Measurements from ENCODE around the gene ZNF438.

Gene ZNF438

DNA sequence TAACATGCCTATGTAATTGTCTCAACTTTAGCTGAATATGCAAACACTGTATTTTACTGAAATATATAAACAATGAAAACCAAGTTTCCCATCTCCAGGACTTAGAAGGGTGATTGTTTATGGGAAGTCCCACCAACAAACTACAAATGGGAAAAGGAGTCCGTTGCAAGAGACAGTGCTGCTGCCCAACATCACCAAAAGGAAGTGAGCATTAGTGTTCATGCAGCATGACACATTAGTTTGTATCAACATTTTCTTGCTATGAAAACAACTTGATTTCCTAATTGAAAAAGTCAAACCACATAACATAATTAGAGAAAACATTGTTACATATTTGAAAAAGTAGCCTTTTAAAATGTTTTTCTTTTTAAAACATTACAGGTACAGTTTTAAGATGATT is 138.5 kb downstream of the ZNF438 start:
- H3K27me3 ChIP-seq (ENCODE audit: insufficient read depth, low read length), result no peaks in the 10 kb centered on the region
- no peaks in the 10 kb centered on the region for H3K4me1 ChIP-seq (ENCODE audit: insufficient read depth, low read length)
- H3K4me3 ChIP-seq (ENCODE audit: low read length), result no peak overlapping the region
- H3K9me3 ChIP-seq (ENCODE audit: low read length), result no peaks in the 10 kb centered on the region
- no peak overlapping the region for H2AFZ ChIP-seq (ENCODE audit: low read depth, low read length)
- no peaks in the 10 kb centered on the region for H3K36me3 ChIP-seq (ENCODE audit: insufficient read depth, low read length)

DNA sequence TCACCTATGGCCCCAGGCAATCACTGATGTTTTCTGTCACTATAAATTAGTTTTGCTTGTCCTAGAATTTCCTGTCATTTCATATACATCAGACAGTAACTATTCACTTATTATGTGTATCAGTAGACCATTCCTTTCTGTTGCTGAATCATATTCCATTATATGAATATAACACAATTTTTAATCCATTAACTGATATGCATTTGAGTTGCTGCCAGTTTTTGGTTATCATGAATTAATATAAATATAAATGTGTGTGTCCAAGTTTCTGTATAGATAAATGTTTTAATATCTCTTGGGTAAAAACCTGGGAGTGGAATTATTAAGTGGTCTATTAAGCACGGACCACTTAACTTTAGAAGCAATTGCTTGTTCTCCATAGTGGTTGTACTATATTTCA is 143.8 kb downstream of the ZNF438 start:
- Histone ChIP-seq H3K9me3 (ENCODE audit: low read length) (no peaks in the 10 kb centered on the region), H3K4me3 (ENCODE audit: low read length) (no peak overlapping the region), H2AFZ (ENCODE audit: low read depth, low read length) (no peak overlapping the region), H3K27me3 (ENCODE audit: insufficient read depth, low read length) (no peaks in the 10 kb centered on the region), H3K4me1 (ENCODE audit: insufficient read depth, low read length) (no peaks in the 10 kb centered on the region), H3K36me3 (ENCODE audit: insufficient read depth, low read length) (no peaks in the 10 kb centered on the region)

DNA sequence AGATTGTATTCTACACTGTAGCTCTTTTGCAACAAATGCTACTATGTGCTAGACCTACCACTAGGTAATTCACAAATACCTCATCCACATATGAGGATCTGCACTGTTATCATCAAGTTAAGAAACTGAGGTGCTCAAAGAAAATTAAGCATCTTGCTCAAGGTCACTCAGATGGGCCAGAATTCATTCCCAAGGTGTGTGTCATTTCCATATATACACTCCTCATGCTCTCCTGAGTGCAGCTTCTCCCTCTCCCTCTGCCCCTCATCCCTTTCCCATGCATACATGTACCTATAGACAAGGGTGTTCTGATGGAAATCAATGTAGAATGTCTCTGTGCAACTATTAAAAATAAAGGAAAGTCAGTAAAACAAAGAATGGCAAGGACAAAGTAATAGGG is 146.2 kb downstream of the ZNF438 start:
- Histone ChIP-seq H3K36me3 (ENCODE audit: insufficient read depth, low read length) (no peaks in the 10 kb centered on the region), H2AFZ (ENCODE audit: low read depth, low read length) (no peak overlapping the region), H3K4me3 (ENCODE audit: low read length) (no peak overlapping the region)

DNA sequence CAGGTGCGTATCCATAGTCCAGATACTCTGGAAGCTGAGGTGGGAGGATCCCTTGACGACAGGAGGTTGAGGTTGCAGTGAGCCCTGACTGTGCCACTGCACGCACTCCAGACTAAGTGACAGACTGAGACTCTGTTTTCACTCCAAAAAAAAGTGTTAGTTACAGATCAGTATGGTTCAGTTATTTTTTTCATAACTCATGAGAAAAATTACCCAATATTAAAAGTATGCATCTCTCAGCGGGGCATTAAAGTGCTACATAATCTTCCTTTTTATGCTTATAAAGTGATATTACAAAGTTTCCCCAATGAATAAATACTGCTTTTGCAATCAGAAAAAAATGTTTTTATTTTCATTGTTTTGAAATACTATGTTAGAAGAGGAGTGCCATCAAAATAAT is 147.9 kb downstream of the ZNF438 start:
- no peaks in the 10 kb centered on the region for H3K36me3 ChIP-seq (ENCODE audit: insufficient read depth, low read length)
- H3K27me3 ChIP-seq (ENCODE audit: insufficient read depth, low read length), result no peaks in the 10 kb centered on the region
- H3K4me3 ChIP-seq (ENCODE audit: low read length), result no peak overlapping the region
- H3K9me3 ChIP-seq (ENCODE audit: low read length), result no peaks in the 10 kb centered on the region
- H3K4me1 ChIP-seq (ENCODE audit: insufficient read depth, low read length), result no peaks in the 10 kb centered on the region
- H2AFZ ChIP-seq (ENCODE audit: low read depth, low read length), result no peak overlapping the region

More for the DNA sequence above, 146.2 kb downstream of the ZNF438 start:
- H3K27me3 ChIP-seq (ENCODE audit: insufficient read depth, low read length), result no peaks in the 10 kb centered on the region
- H3K9me3 ChIP-seq (ENCODE audit: low read length), result no peaks in the 10 kb centered on the region
- no peaks in the 10 kb centered on the region for H3K4me1 ChIP-seq (ENCODE audit: insufficient read depth, low read length)

DNA sequence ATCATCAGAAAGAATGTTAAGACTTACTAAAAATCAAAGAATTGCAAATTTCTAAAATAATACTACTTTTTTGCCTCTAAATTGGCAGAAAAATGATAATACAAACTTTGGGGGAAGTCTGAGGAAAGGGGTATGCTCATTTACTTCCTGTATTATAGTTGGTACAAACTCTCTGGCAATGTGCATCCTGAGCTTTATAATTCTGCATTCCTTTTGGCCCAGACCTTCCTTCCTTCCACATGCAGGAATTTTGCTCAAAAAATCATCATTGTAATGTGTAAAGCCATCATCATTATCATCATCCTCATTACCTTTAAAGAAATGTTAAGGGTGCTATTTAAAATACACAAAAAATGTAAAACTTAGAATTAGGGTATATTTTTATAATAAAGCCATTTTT is 148.5 kb downstream of the ZNF438 start:
- Histone ChIP-seq H3K27me3 (ENCODE audit: insufficient read depth, low read length) (no peaks in the 10 kb centered on the region), H3K4me3 (ENCODE audit: low read length) (no peak overlapping the region), H3K4me1 (ENCODE audit: insufficient read depth, low read length) (no peaks in the 10 kb centered on the region), H3K9me3 (ENCODE audit: low read length) (no peaks in the 10 kb centered on the region), H2AFZ (ENCODE audit: low read depth, low read length) (no peak overlapping the region), H3K36me3 (ENCODE audit: insufficient read depth, low read length) (no peaks in the 10 kb centered on the region)

DNA sequence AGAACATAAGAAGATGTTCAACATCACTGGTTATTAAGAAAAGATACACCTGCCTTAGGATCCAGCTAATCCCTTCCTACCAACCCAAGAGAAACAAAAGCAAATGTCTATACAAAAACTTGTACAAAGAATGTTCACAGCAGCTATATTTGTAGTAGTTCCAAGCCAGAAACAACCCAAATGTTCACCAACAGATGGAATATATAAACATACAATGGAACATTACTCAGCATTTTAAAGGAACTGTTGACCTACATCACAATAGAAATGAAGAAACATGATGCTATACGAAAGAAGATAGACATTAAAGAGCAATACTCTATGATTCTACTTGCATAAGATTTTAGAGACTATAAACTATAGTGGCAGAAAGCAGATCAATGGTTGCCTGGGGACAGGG is 149.4 kb downstream of the ZNF438 start:
- H3K9me3 ChIP-seq (ENCODE audit: low read length), result no peaks in the 10 kb centered on the region
- no peaks in the 10 kb centered on the region for H3K4me1 ChIP-seq (ENCODE audit: insufficient read depth, low read length)
- H3K27me3 ChIP-seq (ENCODE audit: insufficient read depth, low read length), result no peaks in the 10 kb centered on the region
- H3K4me3 ChIP-seq (ENCODE audit: low read length), result no peak overlapping the region
- no peak overlapping the region for H2AFZ ChIP-seq (ENCODE audit: low read depth, low read length)
- no peaks in the 10 kb centered on the region for H3K36me3 ChIP-seq (ENCODE audit: insufficient read depth, low read length)

DNA sequence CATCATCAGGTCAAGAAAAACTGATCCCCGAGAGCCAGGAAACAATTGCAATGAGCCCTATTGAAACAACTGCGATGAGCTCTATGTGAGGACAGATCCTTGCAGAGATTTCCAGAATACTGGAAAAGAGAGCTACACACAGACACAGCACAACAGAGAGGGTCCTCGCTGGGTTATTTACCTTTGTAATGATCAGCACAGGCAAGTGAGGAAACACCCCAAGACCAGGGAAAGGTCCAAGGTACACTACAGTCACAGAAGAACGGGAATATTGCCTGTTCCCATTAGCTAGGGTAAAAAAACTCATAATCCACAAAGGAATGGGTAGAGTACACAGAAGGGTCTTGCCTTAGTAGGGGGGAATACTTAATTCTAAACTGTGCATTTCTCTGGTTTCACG is 152.7 kb downstream of the ZNF438 start:
- Histone ChIP-seq H3K4me1 (ENCODE audit: insufficient read depth, low read length) (no peaks in the 10 kb centered on the region), H3K9me3 (ENCODE audit: low read length) (no peaks in the 10 kb centered on the region), H2AFZ (ENCODE audit: low read depth, low read length) (no peak overlapping the region), H3K4me3 (ENCODE audit: low read length) (no peak overlapping the region), H3K27me3 (ENCODE audit: insufficient read depth, low read length) (no peaks in the 10 kb centered on the region), H3K36me3 (ENCODE audit: insufficient read depth, low read length) (no peaks in the 10 kb centered on the region)

DNA sequence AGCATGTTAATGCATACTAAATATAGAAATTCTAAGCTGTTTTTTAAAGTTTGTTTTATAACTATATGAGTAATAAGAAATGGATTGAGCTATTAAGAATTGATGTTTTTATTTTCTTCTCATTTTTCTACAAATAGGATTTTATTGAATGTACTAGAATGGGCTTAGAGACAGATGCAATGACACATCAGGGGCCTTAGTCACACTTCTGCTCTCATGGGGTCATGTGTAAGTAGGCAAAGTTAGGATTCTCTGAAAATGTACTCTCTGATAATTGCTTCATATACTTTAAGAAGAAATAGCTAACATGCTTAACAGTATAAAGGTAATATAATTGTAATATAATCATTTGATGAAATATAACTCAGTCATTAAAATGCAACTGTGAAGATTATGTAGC is 154.6 kb downstream of the ZNF438 start:
- Histone ChIP-seq H2AFZ (ENCODE audit: low read depth, low read length) (no peak overlapping the region), H3K36me3 (ENCODE audit: insufficient read depth, low read length) (no peaks in the 10 kb centered on the region), H3K9me3 (ENCODE audit: low read length) (no peaks in the 10 kb centered on the region), H3K4me1 (ENCODE audit: insufficient read depth, low read length) (no peaks in the 10 kb centered on the region), H3K4me3 (ENCODE audit: low read length) (no peak overlapping the region), H3K27me3 (ENCODE audit: insufficient read depth, low read length) (no peaks in the 10 kb centered on the region)

DNA sequence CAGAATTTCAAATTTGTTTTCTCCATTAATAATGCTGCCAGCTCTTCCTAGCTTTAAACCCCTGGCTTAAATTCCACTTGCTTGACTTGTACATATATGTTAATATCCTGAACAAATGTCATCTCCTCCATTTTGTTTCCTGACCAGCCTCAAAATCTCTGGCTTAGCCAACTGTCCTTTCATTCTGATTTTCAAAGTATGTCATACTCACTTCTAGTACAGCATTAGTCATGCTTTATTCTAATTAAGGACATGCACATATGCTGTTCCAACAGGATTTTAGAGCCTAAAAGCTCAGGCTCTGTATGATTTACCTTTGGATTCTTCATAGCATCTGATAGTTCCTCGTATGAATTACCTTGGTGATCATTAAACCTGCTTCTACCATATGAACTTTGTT is 158.3 kb downstream of the ZNF438 start:
- Histone ChIP-seq H3K9me3 (ENCODE audit: low read length) (no peaks in the 10 kb centered on the region), H3K4me3 (ENCODE audit: low read length) (no peak overlapping the region), H3K4me1 (ENCODE audit: insufficient read depth, low read length) (no peaks in the 10 kb centered on the region), H2AFZ (ENCODE audit: low read depth, low read length) (no peak overlapping the region), H3K36me3 (ENCODE audit: insufficient read depth, low read length) (no peaks in the 10 kb centered on the region), H3K27me3 (ENCODE audit: insufficient read depth, low read length) (no peaks in the 10 kb centered on the region)

DNA sequence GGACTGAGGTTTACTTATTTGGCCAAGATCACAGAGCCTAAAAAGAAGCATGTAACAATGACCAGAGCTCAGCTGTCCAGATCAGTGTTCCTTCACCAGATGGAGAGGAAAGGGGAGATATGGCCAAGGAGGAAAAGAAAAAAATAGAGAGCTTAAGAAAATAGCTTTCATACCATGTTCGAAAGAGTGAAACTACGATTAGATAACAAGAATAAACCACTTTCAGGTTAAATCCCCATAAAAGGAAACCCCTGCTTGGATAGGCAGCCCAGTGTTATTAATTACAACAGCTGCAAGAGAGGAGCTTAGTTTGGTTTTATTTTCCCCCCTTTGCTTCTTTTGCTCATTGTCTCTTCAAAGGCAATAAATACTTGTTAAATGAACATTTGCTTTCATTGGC is 160.8 kb downstream of the ZNF438 start:
- Histone ChIP-seq H3K9me3 (ENCODE audit: low read length) (no peaks in the 10 kb centered on the region), H3K36me3 (ENCODE audit: insufficient read depth, low read length) (no peaks in the 10 kb centered on the region), H3K4me1 (ENCODE audit: insufficient read depth, low read length) (no peaks in the 10 kb centered on the region), H3K4me3 (ENCODE audit: low read length) (no peak overlapping the region), H2AFZ (ENCODE audit: low read depth, low read length) (no peak overlapping the region), H3K27me3 (ENCODE audit: insufficient read depth, low read length) (no peaks in the 10 kb centered on the region)

DNA sequence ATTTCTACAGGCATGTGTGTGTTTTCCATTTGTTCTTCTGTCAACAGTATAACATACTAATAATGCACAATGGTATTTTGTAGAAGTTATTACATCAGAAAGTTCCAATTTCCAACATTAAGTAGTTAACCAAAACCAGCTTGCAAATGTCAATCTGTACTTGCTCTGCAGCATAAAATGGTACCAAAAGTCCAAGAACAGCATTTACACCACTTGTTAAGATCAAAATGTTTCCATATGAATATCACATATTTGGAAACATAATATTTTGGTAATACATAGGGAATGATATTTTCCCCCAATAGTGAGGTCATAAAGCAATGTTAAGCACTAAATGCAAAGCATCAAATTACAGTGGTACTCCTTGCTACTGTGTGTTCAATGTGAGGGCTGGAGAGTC is 162.1 kb downstream of the ZNF438 start:
- no peaks in the 10 kb centered on the region for H3K27me3 ChIP-seq (ENCODE audit: insufficient read depth, low read length)
- H3K4me3 ChIP-seq (ENCODE audit: low read length), result no peak overlapping the region
- H2AFZ ChIP-seq (ENCODE audit: low read depth, low read length), result no peak overlapping the region
- no peaks in the 10 kb centered on the region for H3K4me1 ChIP-seq (ENCODE audit: insufficient read depth, low read length)
- no peaks in the 10 kb centered on the region for H3K9me3 ChIP-seq (ENCODE audit: low read length)
- no peaks in the 10 kb centered on the region for H3K36me3 ChIP-seq (ENCODE audit: insufficient read depth, low read length)

DNA sequence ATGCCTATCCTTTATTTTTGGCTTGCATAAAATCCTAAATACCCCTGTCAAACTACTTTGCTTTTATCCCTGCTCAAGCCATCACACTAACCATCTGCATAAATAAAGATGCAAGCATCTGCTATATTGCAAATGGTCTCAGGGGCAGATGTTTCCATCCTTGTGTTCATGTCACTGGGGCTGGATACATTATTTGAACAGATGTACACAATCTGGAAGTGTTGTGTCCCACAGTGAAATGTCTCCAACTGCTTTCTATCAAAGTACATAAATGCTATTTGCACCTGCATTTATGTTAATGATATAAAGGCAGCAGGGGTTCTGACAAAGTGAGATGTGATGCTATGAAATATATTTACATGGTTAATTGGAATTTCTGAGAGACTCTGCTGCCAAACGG is 163.1 kb downstream of the ZNF438 start:
- no peaks in the 10 kb centered on the region for H3K36me3 ChIP-seq (ENCODE audit: insufficient read depth, low read length)
- H3K4me3 ChIP-seq (ENCODE audit: low read length), result no peak overlapping the region
- no peak overlapping the region for H2AFZ ChIP-seq (ENCODE audit: low read depth, low read length)
- H3K4me1 ChIP-seq (ENCODE audit: insufficient read depth, low read length), result no peaks in the 10 kb centered on the region
- no peaks in the 10 kb centered on the region for H3K9me3 ChIP-seq (ENCODE audit: low read length)
- H3K27me3 ChIP-seq (ENCODE audit: insufficient read depth, low read length), result no peaks in the 10 kb centered on the region

DNA sequence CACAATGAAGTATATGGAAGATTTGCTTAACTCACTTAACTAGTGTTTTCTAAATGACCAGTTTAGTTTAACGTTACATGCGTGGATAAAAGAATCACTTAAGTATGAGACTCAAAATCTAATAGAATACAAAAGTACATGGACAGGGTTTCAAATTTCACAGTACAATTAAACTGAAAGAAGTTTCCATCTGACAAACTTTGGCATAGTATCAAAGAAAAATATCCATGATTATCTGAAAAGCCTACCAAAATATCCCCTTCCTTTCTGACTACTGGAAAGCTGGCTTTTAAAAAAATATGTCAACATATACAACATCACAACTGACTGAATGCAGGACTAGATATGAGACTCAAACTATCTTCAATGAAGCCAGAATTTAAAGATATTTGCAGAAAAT is 164.8 kb downstream of the ZNF438 start:
- Histone ChIP-seq H3K9me3 (ENCODE audit: low read length) (no peaks in the 10 kb centered on the region), H3K36me3 (ENCODE audit: insufficient read depth, low read length) (no peaks in the 10 kb centered on the region), H3K4me3 (ENCODE audit: low read length) (no peak overlapping the region), H3K4me1 (ENCODE audit: insufficient read depth, low read length) (no peaks in the 10 kb centered on the region), H2AFZ (ENCODE audit: low read depth, low read length) (no peak overlapping the region), H3K27me3 (ENCODE audit: insufficient read depth, low read length) (no peaks in the 10 kb centered on the region)

DNA sequence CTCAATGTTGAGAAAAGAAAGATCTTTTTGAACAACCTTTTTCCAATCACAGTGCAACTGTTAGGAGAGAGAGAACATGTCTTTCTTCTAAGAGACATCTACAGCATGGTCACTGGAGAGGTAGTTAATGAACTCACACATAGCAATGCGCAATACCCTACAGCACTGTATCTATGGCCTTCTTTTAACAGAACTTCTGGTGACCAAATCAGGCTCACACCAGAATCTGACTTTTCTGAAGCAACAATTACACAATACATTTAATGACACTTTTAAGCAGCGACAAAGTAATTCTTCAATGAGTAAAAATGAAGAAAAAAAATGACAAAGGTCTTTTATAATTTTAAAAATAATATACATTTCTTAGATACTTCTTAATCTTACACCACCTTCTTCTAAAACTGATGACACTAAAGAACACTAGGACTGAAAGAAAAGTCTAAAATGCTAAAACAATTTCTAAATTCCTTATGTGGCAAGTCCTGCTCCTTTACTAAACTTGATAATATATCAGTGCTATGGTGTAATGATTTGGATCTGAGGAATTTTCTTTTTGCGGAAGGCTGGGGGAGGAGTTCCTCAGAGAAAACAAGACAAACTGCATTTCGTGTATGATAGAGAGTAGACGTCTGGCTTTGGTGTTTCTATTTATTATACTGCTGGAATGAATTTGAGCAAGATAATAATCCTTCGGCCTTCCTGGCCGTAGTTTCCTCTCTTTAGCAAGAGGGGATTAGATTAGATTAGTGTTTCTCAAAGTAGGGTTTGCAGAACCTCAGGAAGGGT is 166.3 kb downstream of the ZNF438 start:
- no peak overlapping the region for H3K4me3 ChIP-seq (ENCODE audit: low read length)
- no peak overlapping the region for H2AFZ ChIP-seq (ENCODE audit: low read depth, low read length)
- H3K4me1 ChIP-seq (ENCODE audit: insufficient read depth, low read length), result no peaks in the 10 kb centered on the region
- H3K27me3 ChIP-seq (ENCODE audit: insufficient read depth, low read length), result no peaks in the 10 kb centered on the region
- H3K36me3 ChIP-seq (ENCODE audit: insufficient read depth, low read length), result no peaks in the 10 kb centered on the region
- no peaks in the 10 kb centered on the region for H3K9me3 ChIP-seq (ENCODE audit: low read length)
